Fibroblast of mammary gland (primary cell): ENCODE data around the gene KRT23.

Source experiments
- DNase-seq: peaks from one replicate; pipeline ENCODE4 v3.0.0-alpha.2; 2010; ENCODE audit warnings: low read depth
- H3K4me3 ChIP-seq: 2 replicates; pipeline ENCODE4 v1.5.1; 2011; ENCODE audit warnings: low read depth, mild to moderate bottlenecking, low read length, moderate library complexity; ENCODE audit not compliant: control insufficient read depth
- TF ChIP-seq, protein P1 (sequence below): conservative IDR thresholded peaks from 2 replicates; pipeline ENCODE4 v1.5.1; 2011; ENCODE audit warnings: low read depth, low read length, inconsistent platforms; ENCODE audit not compliant: control insufficient read depth, insufficient read depth

The KRT23 gene, protein sequence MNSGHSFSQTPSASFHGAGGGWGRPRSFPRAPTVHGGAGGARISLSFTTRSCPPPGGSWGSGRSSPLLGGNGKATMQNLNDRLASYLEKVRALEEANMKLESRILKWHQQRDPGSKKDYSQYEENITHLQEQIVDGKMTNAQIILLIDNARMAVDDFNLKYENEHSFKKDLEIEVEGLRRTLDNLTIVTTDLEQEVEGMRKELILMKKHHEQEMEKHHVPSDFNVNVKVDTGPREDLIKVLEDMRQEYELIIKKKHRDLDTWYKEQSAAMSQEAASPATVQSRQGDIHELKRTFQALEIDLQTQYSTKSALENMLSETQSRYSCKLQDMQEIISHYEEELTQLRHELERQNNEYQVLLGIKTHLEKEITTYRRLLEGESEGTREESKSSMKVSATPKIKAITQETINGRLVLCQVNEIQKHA

DNA sequence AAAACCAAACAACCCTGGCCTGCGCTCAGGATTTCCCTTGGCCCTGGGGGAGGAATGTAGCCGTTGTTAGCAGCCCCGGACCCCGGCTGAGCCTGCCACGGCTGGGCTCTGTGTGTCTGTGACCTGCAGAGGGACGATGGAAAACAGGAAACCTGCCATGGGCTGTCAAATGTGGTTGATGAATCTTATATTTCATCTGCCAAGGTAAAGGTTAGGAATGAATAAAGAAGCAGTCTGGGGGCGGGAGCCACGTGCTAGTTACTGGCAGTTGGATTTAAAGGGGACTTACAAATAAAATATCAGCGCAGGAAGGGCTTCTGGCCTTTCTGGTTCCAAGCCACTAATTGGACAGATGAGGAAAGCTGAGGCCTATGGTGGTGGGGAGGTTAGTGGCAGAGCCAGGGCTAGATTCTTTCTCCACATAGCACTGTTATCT lies at the start of gene KRT23:
KRT23 (minus strand) TSS at position 263 of the 436 bp plus-strand sequence. CDS start 1,043 bp downstream, outside the sequence.
- TF ChIP-seq, protein P1, sequence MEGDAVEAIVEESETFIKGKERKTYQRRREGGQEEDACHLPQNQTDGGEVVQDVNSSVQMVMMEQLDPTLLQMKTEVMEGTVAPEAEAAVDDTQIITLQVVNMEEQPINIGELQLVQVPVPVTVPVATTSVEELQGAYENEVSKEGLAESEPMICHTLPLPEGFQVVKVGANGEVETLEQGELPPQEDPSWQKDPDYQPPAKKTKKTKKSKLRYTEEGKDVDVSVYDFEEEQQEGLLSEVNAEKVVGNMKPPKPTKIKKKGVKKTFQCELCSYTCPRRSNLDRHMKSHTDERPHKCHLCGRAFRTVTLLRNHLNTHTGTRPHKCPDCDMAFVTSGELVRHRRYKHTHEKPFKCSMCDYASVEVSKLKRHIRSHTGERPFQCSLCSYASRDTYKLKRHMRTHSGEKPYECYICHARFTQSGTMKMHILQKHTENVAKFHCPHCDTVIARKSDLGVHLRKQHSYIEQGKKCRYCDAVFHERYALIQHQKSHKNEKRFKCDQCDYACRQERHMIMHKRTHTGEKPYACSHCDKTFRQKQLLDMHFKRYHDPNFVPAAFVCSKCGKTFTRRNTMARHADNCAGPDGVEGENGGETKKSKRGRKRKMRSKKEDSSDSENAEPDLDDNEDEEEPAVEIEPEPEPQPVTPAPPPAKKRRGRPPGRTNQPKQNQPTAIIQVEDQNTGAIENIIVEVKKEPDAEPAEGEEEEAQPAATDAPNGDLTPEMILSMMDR, result no peak
- DNase-seq, result no peak
- H3K4me3 ChIP-seq, result no peak within 1 kb of the TSS

DNA sequence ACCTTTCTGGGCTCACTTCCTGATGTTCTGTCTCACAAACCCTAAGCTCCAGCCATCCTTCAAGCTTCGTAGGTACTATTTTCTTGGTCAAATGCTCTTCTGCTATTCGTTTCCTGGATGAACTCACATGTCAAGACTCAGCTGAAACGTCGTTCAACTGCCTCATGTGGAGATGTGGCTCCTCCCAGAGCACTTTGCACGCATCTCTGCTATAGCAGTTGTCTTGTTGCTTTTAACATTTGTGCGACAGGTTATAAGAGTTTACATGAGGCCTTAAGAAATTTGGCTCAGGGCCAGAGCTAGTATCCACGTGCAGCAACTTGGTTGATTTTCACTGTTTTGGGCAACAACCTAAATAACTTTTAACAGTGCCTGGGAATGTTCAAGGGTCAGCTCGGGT lies 49.5 kb upstream of the KRT23 start:
- H3K4me3 ChIP-seq, result no peak overlapping the region
- no peak for DNase-seq
- TF ChIP-seq, protein P1, result no peak

DNA sequence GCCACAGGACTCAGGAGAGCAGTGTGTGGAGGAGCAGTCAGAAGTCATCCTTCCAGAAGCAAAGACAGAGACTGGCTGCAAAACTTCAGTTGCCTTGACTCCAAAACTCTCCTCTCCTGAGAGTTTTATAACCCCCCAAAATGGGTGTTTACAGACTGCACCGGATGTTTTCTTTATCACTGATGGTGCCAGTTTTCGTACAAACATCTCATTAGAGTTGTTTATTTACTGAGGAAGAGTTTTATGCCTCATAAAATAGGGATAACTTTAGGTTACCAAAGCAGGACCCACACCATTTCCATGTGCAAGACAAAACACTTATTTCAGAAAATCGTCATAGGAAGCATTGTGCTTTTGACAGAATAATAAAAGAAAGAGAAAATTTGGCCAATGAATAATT lies 46.8 kb upstream of the KRT23 start, which contains the start of gene KRT40:
KRT40 (minus strand) TSS at position 101 of the 400 bp plus-strand sequence; CDS start at position 48, 53 bp downstream.
- TF ChIP-seq, protein P1, result no peak
- no peak for DNase-seq
- no peak within 1 kb of the TSS for H3K4me3 ChIP-seq

DNA sequence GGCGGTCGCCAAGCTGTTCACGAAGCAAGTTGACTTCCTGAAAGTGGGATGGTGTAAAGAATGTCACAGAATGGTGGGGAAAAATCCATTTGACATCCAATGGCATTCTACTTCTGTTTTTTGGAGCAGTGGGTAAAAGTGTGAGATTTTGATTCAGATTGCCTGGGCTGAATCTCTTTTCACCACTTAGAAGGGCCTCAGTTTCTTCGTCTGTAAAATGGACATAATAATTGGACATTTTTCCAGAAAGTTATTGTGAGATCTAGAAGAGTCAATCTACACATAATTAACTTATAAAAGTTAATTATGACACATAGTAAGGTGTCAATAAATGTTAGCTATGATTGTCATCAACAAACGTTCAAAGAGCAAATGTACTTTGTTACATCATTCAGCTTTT lies 43.7 kb upstream of the KRT23 start:
- no peak for DNase-seq
- TF ChIP-seq, protein P1, result no peak
- no peak overlapping the region for H3K4me3 ChIP-seq

DNA sequence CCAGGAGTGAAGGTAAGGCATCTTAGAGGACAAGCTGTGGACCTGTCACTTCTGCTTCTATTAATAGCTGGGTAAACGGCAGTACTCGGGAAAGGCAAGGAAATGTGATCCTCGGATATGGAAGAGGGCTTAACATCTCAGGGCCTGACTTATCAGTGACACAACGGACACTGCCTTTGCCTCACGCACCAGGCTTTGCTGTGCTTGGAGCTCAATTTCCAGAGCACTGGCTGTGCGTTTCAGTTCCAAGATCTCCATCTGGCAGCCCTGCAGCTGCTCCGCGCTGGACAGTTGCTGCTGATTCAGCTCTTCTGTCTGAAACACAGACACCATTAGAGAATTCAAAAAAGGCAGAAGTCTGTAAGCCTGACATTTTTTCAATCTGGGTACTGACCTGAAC lies 43.1 kb upstream of the KRT23 start:
- peak; percentile 41 for DNase-seq
- TF ChIP-seq, protein P1, result no peak
- no peak overlapping the region for H3K4me3 ChIP-seq

DNA sequence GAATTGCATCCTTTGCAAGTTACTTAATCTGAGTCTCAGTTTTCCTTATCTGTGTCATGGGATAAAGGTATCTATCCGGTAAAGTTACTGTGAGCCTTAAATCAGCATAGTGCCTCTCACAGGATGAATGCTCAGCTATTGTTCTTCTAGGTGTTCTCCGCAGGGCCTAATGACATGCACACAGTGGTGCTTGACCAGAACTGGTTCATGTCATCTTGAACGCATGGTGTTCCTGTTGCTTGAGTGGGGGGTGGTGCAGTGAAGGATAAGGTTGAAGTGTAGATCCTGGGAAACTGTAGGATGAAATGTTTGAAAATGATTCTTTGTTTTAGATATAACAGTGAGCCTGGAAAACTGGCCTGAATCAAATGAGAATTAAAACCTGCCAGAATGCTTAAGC lies 42.7 kb upstream of the KRT23 start:
- TF ChIP-seq, protein P1, result no peak
- H3K4me3 ChIP-seq, result no peak overlapping the region
- no peak for DNase-seq
